ENCODE results near the gene C8B.

C8B gene

GRCh38 chr1:56965916-56966697, at the start of gene C8B:
Gene C8B, minus strand, starts transcription at chr1:56966015. Its CDS starts 67 bp downstream, at chr1:56965948.
- no peak for DNase-seq

- no peak for DNase-seq
Observed at GRCh38 chr1:57015071-57015470, 49.3 kb upstream of the C8B start.

GRCh38 chr1:57013522-57013921, 47.7 kb upstream of the C8B start:
- no peak for DNase-seq

- no peak for DNase-seq
Observed at GRCh38 chr1:57012315-57012714, 46.5 kb upstream of the C8B start.

- no peak for DNase-seq
Observed at GRCh38 chr1:57010511-57010910, 44.7 kb upstream of the C8B start.

GRCh38 chr1:57007948-57008347, 42.1 kb upstream of the C8B start:
- DNase-seq: no peak

- DNase-seq: no peak
Observed at GRCh38 chr1:57007472-57007871, 41.7 kb upstream of the C8B start.

- DNase-seq: no peak
Observed at GRCh38 chr1:57003398-57004139, 37.8 kb upstream of the C8B start.

- DNase-seq: no peak
Observed at GRCh38 chr1:56995414-56996100, 29.7 kb upstream of the C8B start.

- no peak for DNase-seq
Observed at GRCh38 chr1:56993475-56993874, 27.7 kb upstream of the C8B start.

GRCh38 chr1:56992318-56993125, 26.7 kb upstream of the C8B start:
- no peak for DNase-seq

- DNase-seq: no peak
Observed at GRCh38 chr1:56991576-56991975, 25.8 kb upstream of the C8B start.

- no peak for DNase-seq
Observed at GRCh38 chr1:56986397-56986796, 20.6 kb upstream of the C8B start.

GRCh38 chr1:56985857-56986256, 20.0 kb upstream of the C8B start:
- no peak for DNase-seq

- no peak for DNase-seq
Observed at GRCh38 chr1:56983484-56983883, 17.7 kb upstream of the C8B start.

- DNase-seq: no peak
Observed at GRCh38 chr1:56979986-56980755, 14.4 kb upstream of the C8B start.

- DNase-seq: no peak
Observed at GRCh38 chr1:56978819-56979218, 13.0 kb upstream of the C8B start.

GRCh38 chr1:56977910-56978309, 12.1 kb upstream of the C8B start:
- DNase-seq: no peak

GRCh38 chr1:56975446-56975845, 9.6 kb upstream of the C8B start:
- no peak for DNase-seq

- DNase-seq: no peak
Observed at GRCh38 chr1:56973923-56974742, 8.3 kb upstream of the C8B start.

- DNase-seq: no peak
Observed at GRCh38 chr1:56972976-56973375, 7.2 kb upstream of the C8B start.
